Measurements from ENCODE around the gene URB2.
A peak's percentile ranks its signal among the peaks of the same experiment; 100 is the strongest.
"Not testable (repeated sequence)": the region's sequence is repeated elsewhere in the genome, so short reads cannot be mapped to it uniquely, and the experiment has no call there.

The URB2 gene

GRCh38 chr1:229625915-229626831 lies at the start of gene URB2, which contains the start of gene TAF5L:
TSS of gene URB2 (plus strand) at chr1:229626247. CDS start at chr1:229627634, 1,387 bp downstream.
TSS of gene TAF5L (minus strand) at chr1:229626122. CDS start at chr1:229614482, 11,640 bp downstream.
- peak; percentile 82 for DNase-seq

GRCh38 chr1:229578168-229579058 lies 47.6 kb upstream of the URB2 start:
- DNase-seq: no peak

GRCh38 chr1:229579059-229579673 lies 46.9 kb upstream of the URB2 start:
- peak; percentile 85 for DNase-seq

- no peak for DNase-seq
These were observed 44.6 kb upstream of the URB2 start for GRCh38 chr1:229581485-229581884.

GRCh38 chr1:229582011-229582694 lies 43.9 kb upstream of the URB2 start:
- DNase-seq: peak; percentile 25

- no peak for DNase-seq
These were observed 43.3 kb upstream of the URB2 start for GRCh38 chr1:229582715-229583114.

GRCh38 chr1:229585338-229585737 lies 40.7 kb upstream of the URB2 start:
- DNase-seq: no peak

GRCh38 chr1:229590119-229590518 lies 35.9 kb upstream of the URB2 start:
- no peak for DNase-seq

GRCh38 chr1:229593800-229594199 lies 32.2 kb upstream of the URB2 start:
- DNase-seq: no peak

- no peak for DNase-seq
These were observed 31.6 kb upstream of the URB2 start for GRCh38 chr1:229594227-229595008.

GRCh38 chr1:229595876-229596275 lies 30.2 kb upstream of the URB2 start:
- DNase-seq: not testable (repeated sequence)

GRCh38 chr1:229596925-229597699 lies 28.9 kb upstream of the URB2 start:
- no peak for DNase-seq

GRCh38 chr1:229597877-229598276 lies 28.2 kb upstream of the URB2 start:
- no peak for DNase-seq

GRCh38 chr1:229599218-229599954 lies 26.7 kb upstream of the URB2 start:
- DNase-seq: no peak

GRCh38 chr1:229600229-229600628 lies 25.8 kb upstream of the URB2 start:
- DNase-seq: no peak

GRCh38 chr1:229603371-229604005 lies 22.6 kb upstream of the URB2 start:
- DNase-seq: no peak

GRCh38 chr1:229607370-229607769 lies 18.7 kb upstream of the URB2 start:
- no peak for DNase-seq

- no peak for DNase-seq
These were observed 17.5 kb upstream of the URB2 start for GRCh38 chr1:229608590-229608989.

- DNase-seq: no peak
These were observed 12.1 kb upstream of the URB2 start for GRCh38 chr1:229613938-229614337.

- DNase-seq: no peak
These were observed 11.3 kb upstream of the URB2 start for GRCh38 chr1:229614701-229615100.

All from DMS153 (cell line).